Omental fat pad (tissue), 4 donors: ENCODE measurements around the gene CHCHD6. TPM values are rescaled to one million over a fixed set of nuclear protein-coding genes. Genes with fewer than 3 reads are reported as not detected.
A peak's percentile ranks its signal among the peaks of the same experiment; 100 is the strongest.

Experiments used
- ATAC-seq: fragments of 150-250 bp; one replicate; pipeline ENCODE4 v1.9.1; 2016; ENCODE audit warnings: mild to moderate bottlenecking, moderate library complexity; ENCODE audit not compliant: low FRiP score
- DNase-seq: peaks from one replicate; pipeline ENCODE4 v3.0.0-alpha.2; 2019; ENCODE audit warnings: low spot score
- CTCF ChIP-seq, 3 donors: fragments of 450-650 bp; IDR thresholded peaks; one replicate each; pipeline ENCODE4 v1.5.1; 2016 to 2017; ENCODE audit warnings: antibody characterized with exemption in 3 of 3, mild to moderate bottlenecking in 3 of 3, moderate library complexity in 2 of 3
- total RNA-seq, 4 donors: library from RNA; depleted of rRNA; stranded (reverse); fragments of >200 nt; gene quantifications; one replicate each; pipeline ENCODE4 v1.1.0, GENCODE V29; 2016

CHCHD6 gene
- total RNA-seq, 4 donors from 2014 or later = 7.5 to 19.7 (median 11.5) TPM

- TF ChIP-seq CTCF (IDR thresholded peaks at IDR 0.05) = no peak
- ATAC-seq (peak; percentile 3), DNase-seq (no peak)
Observed at GRCh38 chr3:126983653-126984390, 279.8 kb downstream of the CHCHD6 start.

- TF ChIP-seq CTCF (IDR thresholded peaks at IDR 0.05) = no peak
- ATAC-seq (no peak), DNase-seq (no peak)
Observed at GRCh38 chr3:126984391-126985131, 280.5 kb downstream of the CHCHD6 start.

GRCh38 chr3:126985132-126985985 is 281.3 kb downstream of the CHCHD6 start:
- ATAC-seq = no peak
- TF ChIP-seq CTCF (IDR thresholded peaks at IDR 0.05) = no peak
- DNase-seq = no peak

- ATAC-seq (no peak), DNase-seq (no peak)
- TF ChIP-seq CTCF (IDR thresholded peaks at IDR 0.05) = no peak
Observed at GRCh38 chr3:126986001-126986400, 282.0 kb downstream of the CHCHD6 start.

GRCh38 chr3:126987129-126987528 is 283.1 kb downstream of the CHCHD6 start:
- ATAC-seq (no peak), DNase-seq (no peak)
- no peak for TF ChIP-seq CTCF (IDR thresholded peaks at IDR 0.05)

GRCh38 chr3:126987596-126987995 is 283.6 kb downstream of the CHCHD6 start:
- no peak for DNase-seq
- no peak for TF ChIP-seq CTCF (IDR thresholded peaks at IDR 0.05)
- ATAC-seq = no peak
